ENCODE results near the gene CELF2.

Gene CELF2

DNA sequence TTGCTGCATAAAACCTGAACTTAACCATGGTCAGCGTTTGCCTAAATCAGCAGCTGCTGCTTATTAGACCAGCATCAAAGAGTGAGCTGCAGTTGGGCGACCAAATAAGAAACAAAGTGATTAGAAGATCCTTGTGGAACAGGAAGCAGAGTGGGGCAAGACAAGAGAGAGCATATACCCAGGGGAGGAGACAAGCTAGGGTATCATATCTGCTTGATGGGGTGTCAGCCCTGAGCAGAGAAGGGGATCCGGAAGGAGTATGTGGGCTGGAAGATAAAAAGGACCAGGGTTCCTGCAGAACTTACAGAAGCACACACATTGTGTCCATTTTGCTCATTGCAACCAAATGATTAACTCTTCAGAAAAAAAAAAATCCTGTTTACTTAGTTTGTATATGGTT lies 213.6 kb downstream of the CELF2 start:
- no peak for DNase-seq

GRCh38 chr10:11232222-11232961 lies 214.7 kb downstream of the CELF2 start:
- DNase-seq, result peak; percentile 59

- no peak for DNase-seq
Observed at GRCh38 chr10:11234857-11235531, 217.3 kb downstream of the CELF2 start.

- peak; percentile 20 for DNase-seq
Observed at GRCh38 chr10:11235771-11236170, 218.1 kb downstream of the CELF2 start.

DNA sequence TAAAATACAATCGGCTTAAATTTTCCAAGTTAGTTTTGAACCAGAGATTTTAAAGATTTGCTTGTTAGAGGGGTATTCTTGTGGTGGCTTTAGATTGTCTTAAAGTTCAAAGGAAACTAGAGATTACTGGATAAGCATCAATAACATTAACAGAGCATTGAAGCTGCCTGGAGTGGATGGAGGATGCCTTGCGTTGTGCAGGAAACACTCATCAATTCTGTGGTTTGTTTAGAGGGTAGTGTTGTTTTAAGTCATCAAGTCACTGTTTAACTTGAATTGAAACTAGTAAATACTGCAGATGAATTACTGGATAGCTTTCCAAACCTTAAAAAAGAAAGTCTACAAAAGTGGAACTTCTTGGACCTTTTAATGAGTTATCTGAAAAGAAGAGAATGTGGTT lies 218.6 kb downstream of the CELF2 start:
- DNase-seq, result peak; percentile 61

DNA sequence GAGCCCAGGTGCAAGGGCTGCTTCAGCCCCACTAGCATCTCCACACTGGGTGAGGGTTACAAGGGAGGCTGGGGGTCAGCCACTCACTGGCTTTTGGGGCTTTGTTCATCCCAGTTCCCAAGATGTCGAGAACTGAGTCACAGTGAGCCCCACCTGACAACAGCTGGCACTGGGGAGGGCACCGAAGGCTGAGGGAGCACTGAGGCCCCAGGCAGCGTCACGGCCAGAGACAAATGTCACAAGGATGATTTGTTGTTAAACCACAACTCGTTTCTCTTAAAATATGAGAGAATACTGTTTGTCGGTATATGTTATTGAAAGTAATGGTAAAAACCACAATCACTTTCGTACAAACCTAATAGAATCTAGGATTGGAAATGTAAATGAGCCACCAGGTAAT lies 219.9 kb downstream of the CELF2 start:
- peak; percentile 45 for DNase-seq

GRCh38 chr10:11238893-11239292 lies 221.2 kb downstream of the CELF2 start:
- no peak for DNase-seq

GRCh38 chr10:11240641-11241040 lies 223.0 kb downstream of the CELF2 start:
- DNase-seq, result no peak

DNA sequence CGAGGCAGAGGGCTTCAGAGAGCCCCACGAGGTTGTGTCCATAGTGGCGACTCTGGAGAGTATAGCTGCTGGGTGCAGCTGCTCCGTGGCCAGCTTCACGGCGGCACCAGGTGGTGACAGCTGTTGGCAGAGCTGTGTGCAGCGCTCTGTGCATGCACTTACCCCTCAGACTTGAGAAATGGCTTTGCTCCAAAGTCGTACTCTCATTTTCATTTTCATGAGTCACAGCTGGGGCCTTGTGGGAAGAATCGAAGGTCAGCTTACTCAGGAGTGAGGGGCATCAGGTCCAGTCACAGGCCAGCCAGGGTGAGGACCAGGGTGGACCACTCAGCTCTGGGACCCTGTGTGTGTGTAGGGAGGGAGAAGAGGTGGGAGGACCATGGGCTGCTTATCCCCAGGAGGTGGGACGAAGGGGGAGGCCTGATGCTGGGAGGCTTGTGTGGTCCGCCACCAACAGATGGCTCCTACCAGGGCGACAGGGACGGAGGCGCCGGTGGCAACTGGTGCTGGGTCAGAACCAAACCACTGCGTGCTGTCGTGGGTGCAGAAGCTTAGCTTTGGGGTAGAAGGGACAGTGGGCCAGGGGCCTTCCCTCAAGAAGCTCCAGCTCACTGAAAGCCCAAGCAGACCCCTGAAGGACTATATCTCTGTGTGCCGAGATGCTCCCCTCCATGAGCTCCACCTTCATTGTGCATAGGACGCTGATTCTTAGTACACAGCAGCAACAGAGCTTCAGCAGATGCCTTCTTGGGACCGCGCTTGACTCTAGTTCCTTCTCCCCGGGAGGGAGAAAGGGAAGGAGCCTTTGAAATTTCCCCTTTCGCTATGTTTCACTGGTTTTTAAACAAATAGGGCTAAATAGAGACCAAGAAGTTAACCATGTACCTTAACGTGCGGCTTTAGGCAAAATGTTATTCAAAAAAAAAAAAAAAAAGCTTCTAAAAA lies 225.0 kb downstream of the CELF2 start:
- no peak for DNase-seq

GRCh38 chr10:11243425-11244222 lies 226.0 kb downstream of the CELF2 start:
- DNase-seq, result no peak

GRCh38 chr10:11245095-11245479 lies 227.4 kb downstream of the CELF2 start:
- DNase-seq, result no peak

DNA sequence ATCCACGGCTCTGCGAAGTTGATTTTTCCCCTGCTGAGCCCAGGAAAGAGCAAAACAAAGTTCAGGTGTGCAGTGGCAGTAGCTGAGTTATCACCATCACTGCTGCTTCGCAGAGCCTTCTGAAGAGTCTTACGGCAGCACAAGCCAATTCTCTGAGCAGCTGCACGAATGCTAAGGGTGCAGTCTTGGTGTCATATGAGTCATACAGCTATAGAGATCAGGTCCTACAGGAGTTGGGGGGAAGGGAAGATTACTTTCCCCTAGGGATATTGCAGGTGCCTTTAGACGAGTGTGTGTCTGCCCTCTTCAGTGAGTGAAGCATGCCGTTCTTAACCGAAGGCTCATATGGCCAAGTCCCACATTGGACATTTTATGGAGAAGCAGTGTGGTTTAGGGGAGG lies 227.8 kb downstream of the CELF2 start:
- peak; percentile 30 for DNase-seq

DNA sequence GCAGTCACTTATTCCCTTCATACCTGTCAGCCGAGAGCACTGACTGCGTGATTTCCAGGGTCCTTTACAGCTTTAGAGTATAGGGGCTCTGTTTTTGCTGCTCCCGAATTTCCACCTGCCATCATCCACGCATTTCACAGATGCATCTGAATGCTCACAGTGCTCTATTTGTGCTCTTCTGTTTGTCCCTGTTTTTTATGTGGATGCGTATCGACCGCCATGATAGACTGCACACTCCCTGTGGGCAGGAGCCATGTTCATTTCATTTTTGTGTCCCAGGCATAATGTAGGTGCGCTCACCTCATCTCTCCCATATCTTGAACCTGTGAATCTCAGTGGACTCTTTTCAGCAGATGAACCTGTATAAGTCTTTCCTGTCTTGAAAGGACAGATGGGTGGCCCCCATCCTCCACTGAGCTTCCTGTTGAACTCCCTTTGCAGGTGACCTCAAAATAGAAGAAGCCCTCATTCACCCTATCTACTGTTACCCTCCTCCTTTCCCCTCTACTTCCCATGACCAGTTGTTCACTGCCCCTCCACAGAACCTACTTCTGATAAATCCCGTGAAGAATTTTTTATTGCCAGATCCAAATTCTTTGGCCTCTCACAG lies 228.4 kb downstream of the CELF2 start:
- no peak for DNase-seq

GRCh38 chr10:11246752-11247467 lies 229.2 kb downstream of the CELF2 start:
- no peak for DNase-seq

- no peak for DNase-seq
Observed at GRCh38 chr10:11249152-11249807, 231.6 kb downstream of the CELF2 start.

- DNase-seq, result no peak
Observed at GRCh38 chr10:11249808-11250195, 232.1 kb downstream of the CELF2 start.

GRCh38 chr10:11250304-11250703 lies 232.6 kb downstream of the CELF2 start:
- DNase-seq, result no peak

- DNase-seq, result no peak
Observed at GRCh38 chr10:11252887-11253286, 235.2 kb downstream of the CELF2 start.

DNA sequence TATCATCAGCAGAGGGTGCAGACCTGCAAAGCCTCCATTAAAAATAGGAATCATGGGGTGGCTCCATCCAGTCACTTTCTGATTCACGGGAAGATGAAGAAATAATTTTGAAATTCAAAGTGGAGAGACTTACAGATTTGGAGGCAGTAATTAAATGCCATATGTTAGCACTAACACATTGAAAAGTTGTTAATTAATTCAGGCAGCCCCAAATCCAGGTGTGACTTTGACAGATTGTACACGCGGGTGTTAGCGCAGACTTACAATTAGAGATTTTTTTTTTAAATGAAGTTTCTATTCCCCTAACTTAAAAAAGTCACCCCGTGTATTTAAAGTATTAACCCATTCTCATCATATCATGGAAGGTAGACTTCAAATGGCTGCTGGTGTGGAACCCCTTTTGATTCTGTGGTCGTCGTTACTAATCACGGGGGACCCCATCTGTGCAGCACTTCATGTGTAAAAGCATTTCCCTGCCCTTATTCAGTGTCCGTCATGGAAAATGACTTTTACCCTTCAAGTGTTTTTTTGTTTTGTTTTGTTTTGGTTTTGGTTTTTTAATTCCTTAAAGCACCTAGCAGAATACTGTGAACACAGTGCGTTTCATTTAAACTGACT lies 235.8 kb downstream of the CELF2 start:
- DNase-seq, result no peak

- DNase-seq, result no peak
Observed at GRCh38 chr10:11255156-11255555, 237.5 kb downstream of the CELF2 start.

Data from CD4-positive, alpha-beta T cell treated with Interleukin-4 for 4 hours (primary cell).